Amniotic epithelial cell (primary cell): ENCODE results near the gene NPTXR.
A peak's percentile ranks its signal among the peaks of the same experiment; 100 is the strongest.
"Not testable (repeated sequence)": the region's sequence is repeated elsewhere in the genome, so short reads cannot be mapped to it uniquely, and the experiment has no call there.

ENCODE experiments used
- DNase-seq: peaks from one replicate; pipeline ENCODE4 v3.0.0-alpha.2; 2010; ENCODE audit warnings: low read depth

The NPTXR gene

DNA sequence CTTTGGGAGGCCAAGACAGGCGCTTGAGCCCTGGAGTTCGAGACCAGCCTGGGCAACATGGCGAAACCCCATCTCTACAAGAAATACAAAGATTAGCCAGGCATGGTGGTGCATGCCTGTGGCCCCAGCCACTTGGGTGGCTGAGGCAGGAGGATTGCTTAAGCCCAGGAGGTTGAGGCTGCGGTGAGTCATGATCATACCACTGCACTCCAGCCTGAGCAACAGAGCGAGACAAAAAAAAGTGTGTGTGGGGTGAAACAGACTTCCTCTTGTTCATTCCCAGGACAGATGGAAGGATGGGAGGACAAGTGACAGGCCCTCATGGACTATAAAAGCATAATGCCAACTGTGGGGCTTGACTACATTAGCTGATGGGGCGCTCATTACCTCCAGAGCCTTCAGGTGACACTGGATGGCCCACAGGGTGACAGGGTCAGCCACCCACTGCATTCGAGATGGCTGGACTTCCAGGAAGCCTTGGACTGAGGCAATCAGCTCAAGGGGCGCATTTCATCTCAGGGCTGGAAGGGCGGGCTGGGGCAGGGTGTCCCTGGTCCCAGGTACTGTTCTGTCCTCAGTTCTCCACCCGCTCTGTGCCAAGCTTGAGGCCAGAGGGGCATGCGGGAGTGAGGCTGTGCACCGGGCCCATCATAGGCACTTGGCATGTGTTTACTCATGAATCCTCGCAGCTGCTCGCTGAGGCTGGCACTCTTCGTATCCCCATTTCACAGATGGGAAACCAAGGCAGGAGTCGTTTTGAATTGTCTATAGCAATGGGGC is 12.5 kb downstream of the NPTXR start:
- peak; percentile 87 for DNase-seq

DNA sequence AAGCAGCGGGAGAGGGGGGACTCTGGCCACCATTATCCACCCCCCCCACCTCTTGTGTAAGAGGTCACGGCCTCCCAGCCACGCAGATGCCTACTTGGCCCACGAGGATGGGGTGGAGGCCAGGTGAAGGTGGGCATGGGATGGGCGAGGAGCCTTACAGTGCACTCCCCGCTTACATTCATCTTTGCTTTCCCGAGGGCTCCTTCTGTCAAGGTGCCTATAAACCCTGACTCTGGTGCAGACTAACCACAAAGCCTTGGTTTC is 13.1 kb downstream of the NPTXR start:
- no peak for DNase-seq

DNA sequence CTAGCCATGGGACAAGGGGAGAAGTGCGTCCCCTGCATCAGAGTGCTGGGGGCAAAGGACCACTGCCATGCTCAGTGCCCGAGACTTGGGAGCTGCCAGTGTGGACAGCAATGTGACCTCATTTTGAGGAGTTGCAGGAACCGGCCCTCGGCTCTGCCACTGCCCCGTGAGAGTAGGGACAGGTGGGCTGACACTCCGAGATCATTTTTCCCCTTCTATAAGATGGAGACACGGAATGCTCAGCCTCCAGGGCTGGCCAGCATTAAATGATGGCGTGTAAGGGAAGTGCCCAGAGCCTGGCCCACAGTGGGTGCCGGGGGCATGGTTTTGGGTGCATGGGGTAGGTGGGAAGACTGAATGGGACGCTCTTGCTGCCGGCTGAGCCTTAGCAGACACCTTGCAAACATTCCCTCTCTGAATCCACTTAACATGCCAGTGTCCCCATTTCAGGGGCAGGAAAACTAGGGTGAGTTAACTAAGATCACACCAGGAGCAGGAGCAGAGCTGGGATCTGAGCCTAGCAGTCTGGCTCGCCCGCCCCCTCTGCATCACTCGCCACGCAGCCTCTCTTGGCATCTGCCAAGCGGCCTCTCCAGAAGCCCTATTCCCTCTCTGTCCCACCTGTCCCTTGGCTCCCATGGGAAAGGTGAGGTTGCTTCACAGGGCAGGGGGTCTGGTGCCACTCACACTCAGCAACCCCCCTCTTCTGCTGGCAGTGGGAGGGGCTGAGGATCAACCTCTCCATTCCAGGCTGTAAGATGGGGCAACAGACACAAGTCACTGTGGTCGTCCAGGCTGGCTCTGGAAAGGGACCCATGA is 13.6 kb downstream of the NPTXR start:
- no peak for DNase-seq

DNA sequence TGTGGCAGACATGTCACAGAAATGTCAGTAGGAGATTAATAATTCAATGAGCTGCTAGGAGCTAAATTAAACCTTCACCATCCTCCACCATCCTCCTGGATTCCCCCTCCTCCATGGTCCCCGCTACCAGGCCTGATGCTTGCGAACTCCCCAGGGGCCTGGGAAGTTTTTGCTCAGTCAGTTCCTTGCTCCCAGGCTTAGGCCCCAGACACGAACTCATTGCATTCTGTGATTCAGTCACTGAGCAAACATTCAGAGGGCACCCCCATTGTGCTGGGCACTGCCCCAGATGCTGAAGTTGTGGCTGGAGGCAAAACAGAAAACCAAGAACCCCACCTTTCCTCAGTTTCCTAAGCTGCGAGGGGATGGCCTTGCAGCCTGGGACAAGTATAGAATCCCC is 14.3 kb downstream of the NPTXR start:
- no peak for DNase-seq

DNA sequence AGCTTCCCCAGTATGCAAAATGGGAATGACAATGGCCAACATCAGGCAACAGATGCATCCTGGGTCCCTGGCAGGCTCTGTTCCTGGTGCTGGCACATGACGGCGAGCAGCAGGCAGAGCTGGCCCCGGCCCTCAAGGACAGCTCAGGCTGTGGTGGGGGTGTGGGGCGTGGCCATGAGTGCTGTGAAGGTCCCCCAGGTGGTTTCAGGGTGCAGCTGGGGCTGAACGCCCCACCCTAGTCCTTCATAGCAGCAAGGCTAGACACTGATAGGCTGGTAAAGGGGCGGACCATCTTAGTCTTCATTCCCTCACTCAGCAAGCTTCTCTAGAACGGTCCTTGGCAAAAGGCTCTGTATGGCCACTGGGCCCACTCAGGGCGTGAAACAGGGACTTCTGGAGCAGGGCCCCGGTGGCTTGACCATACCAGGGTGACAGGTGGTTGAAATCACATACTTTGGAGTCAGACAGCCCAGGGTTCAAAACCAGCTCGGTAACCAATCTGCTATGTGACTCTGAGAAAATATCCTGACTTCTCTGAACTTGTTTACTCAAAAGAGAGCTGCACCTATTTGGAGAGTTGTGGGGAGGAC is 15.1 kb downstream of the NPTXR start:
- no peak for DNase-seq

DNA sequence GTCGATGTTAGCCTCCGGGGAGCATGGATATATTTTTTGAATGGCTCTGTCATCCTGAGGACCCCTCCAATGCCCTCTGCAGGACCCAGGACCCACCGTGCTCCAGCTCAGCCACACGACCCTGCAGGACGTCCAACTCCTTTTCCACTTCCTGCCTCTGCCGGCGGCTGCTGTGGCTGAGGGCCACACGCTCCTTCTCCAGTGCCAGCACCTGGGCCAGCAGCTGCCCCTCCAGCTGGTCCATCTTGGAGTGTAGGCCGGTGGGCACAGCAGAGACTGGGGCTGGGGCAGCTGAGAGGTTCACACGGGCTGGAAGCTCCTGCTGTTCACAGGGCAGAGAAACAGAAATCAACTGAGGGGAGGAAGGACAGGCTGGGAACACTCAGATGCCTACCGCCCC is 15.6 kb downstream of the NPTXR start:
- no peak for DNase-seq

DNA sequence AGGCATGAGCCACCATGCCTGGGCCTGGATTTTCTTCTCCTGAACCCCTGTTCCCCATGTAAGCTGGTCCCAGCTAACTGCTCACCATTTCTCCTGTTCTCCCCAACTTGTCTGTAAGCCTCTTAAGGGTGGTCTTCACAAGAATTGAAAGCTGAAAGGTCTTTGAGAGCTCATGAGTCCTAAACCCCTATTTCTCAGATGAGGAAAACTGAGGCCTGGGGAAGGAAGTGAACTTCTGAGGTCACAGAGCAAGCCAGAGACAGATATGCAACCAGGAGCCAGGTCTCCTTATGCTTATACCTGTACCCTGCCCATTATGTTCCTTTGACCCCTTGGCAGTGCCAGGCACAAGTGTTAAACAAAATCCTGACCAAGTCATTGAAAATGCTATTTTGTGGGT is 16.3 kb downstream of the NPTXR start:
- DNase-seq, result no peak

DNA sequence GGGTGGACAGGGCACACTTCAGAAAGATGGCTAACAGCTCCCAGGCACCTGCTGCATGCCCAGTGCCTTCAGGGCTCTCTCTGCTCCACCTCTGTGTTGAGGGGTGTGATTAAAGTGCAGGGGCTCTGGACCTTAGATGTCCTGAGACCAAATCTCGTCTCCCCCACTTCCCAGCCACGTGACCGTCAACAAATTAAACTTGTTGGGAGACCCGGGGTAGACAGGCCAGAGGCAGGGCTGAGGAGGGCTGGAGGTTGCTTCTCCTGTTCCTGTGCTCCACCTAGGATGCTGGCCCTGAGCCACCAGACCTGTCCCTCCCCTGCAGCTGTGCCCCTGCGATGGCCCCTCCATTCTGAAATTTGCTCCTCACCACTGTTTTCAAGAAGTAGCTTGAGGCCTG is 17.0 kb downstream of the NPTXR start:
- DNase-seq, result no peak

DNA sequence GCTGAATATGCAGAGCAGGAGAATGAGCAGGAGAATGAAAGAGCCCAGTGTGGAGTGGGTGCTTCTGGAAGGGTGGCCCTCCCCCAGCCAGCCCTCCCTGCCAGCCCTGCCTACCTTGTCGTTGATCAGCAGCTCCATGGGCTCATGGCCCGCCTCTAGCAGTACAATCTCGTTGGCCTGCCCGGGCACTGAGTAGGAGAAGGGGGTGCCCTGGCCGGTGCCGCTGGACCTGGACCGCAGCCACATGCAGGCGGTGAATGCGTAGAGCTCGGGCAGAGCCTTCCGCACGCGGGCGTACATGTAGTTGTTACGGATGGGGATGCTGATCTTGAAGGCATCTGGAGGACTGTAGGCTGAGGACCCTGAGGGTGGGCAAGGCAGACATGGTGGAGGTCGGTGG is 17.4 kb downstream of the NPTXR start:
- DNase-seq, result no peak

DNA sequence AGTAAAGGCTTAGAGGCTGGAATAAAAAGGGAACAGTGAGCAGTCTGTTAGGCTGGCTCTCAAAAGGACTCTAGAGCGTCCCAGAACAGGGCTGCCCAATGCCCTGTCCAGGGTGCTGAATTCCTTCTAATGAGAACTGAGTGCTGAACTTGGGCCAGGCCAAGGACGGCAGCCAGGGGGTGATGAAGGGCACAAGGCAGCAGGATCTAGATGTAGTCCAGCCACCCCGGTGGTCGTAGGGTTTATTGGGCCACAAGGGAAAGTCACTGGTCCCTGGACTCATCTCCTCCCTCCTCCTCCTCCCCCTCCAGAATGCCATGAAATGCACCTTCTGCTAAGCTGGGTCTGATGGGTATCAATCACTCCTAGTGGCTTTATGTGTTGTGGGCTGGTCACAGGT is 19.2 kb downstream of the NPTXR start:
- peak; percentile 73 for DNase-seq

DNA sequence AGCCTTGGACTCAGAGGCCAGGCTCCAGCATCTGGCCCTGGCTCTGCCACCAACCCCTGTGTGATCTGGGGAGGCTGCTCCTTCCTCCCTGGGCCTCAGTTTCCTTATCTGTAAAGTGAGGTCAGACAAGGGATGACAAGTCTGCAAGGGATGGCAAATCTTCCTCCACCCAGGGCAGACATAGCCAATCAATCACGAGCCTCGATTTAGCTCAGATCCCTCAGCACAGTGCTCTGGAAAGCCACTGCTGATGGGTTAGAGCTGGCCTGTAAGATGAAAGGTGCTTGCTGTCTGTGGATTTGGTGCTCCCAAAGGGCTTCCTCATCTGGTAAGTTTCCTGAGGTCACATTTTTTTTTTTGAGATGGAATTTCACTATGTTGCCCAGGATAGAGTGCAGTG is 20.2 kb downstream of the NPTXR start:
- no peak for DNase-seq

DNA sequence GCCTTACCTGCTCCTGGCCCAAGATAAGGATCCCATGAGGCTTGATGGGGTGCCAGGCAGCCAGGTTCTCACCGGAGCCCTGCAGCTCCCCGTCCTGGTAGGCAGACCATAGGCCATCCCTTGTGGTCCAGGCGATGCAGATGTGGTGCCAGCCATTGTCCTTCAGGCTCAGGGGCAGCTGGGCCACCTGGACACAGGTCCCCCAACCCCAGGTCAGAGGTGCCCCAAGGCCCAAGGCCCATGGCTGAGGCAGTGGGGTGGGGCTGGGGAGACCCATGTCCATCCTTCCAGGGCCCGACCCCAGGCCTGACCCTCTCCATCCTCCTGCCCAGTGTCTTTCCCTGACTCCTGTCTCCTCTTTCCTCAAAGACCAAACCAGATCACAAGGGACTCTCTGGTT is 20.8 kb downstream of the NPTXR start:
- no peak for DNase-seq

DNA sequence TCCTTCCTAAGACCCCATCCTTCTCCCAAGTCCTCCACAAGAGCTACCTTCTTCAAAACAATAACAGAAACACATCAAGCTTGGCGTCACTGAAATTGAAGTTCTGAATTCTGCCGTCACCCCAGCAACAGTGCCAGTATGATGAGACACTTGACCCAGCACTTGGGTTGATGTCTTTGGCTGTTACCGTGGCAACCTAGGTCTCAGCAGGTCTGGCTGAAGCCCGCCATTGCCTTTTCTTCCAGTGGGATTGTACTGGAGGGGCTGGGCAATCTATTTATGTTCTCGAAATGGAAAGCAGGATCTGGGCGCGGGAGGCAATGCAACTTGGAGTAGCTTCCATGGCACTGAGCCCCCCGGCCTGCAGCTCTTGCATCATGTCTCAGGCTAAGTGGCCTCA is 23.8 kb downstream of the NPTXR start:
- no peak for DNase-seq

DNA sequence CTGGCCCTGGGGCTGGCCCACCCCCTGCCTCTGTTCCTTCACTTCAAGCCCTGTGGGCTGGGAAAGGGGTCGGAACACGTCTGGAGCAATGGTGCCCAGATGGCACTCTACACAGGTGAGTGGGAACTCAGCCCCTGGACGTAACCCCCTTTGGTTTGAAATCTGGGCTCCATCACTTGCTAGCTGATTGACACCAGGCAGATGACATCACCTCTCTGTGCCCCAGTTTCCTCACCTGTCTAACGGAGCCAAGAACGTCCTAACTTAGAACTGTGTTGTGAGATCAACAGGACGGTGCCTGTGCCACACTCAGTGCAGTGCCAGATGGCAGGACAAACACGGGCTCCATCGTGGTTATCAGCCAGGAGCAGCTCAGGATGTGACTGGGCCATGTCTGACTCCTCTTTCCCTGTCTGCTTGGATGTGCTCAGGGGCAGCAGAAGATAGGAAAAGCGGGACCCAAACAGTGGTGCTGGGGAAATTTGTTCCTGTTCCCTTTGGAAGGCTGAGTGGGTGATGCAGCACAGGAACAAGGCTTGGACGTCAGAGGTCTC is 24.4 kb downstream of the NPTXR start:
- no peak for DNase-seq

DNA sequence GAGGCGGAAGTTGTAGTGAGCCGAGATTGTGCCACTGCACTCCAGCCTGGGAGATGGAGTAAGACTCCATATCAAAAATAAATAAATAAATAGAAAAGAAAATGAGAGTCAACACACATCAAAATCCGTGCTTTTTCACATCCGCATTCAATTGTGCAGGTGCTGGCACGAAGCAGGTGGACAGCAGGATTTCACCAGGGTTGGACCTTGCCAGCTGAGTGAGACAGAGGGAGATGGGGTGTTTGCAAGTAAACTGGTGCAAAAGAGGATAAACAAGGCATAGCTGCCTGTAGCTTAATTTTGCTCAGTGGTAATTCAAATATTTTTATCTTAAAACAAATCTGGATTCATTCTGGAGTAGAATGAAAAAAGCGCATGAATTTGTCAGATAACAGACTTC is 26.6 kb downstream of the NPTXR start:
- DNase-seq, result no peak

DNA sequence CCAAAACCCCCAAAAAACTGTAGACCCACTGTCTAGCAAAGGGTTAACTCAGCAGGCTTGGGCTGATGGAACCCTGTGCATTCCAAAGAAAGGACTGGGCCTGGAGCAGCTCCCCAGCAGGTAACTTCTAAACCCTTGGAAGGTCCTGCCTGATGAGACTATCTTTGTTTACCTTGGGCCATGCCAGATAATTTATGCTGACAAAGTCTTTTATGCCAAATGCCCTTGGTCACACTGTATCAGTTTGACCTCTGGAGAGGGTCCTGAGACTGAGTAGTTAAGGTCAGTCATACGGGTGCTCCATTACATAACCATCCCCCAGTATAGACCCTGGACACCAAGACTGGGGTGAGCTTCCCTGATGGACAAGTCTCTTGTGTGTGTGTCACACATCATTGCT is 28.0 kb downstream of the NPTXR start:
- no peak for DNase-seq

DNA sequence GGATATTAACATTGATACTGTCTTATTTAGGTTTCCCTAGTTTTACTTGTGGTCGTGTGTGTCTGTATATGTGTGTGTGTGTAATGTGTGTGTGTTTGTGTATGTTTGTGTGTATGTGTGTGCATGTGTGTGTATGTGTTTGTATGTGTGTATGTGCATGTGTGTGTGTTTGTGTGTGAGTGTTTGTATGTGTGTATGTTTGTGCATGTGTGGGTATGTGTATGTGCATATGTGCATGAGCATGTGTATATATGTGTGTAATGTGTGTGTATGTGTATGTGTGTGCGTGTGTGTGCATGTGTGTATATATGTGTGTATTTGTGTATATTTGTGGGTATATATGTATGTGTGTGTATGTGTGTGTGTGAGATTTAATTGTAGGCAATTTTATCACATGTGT is 32.6 kb downstream of the NPTXR start:
- DNase-seq, result no peak

DNA sequence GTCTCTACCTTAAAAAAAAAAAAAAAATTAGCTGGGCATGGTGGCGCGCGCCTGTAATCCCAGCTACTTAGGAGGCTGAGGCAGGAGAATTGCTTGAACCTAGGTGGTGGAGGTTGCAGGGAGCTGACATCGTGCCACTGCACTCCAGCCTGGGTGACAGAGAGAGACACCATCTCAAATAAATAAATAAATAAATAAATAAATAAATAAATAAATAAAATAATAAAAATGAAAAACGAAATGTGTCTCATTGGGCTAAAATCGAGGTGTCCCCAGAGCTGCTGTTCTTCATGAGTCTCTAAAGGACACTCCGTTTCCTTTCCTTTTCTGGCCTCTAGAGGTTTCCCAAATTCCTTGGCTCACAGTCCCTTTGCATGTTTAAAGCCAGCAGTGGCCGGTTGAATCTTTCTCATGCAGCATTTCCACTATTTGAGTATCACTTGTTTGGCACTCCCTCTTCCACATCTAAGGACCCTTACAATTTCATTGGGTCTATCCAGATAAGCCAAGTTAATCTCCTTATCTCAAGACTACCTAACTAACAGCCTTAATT is 38.7 kb downstream of the NPTXR start:
- not testable (repeated sequence) for DNase-seq

DNA sequence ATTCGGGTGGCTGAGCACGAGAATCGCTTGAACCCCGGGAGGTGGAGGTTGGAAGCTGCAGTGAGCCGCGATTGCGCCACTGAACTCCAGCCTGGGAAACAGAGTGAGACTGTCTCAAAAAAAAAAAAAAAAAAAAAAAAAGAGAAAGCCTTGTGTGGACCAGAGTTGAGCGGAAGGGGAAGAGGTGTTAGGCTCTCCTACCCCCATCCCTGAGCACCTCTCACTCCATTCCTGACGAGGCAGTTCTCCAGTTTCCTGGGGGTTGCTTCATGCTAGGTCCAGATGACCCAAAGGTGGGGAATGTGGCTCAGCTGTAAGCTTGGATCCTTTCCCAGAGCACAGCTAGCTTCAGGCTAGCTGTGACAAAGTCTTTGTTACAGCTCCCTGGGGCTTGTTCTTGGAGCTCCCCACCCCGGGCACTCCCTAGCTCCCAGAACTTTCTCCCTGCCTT is 41.1 kb downstream of the NPTXR start:
- peak; percentile 90 for DNase-seq

DNA sequence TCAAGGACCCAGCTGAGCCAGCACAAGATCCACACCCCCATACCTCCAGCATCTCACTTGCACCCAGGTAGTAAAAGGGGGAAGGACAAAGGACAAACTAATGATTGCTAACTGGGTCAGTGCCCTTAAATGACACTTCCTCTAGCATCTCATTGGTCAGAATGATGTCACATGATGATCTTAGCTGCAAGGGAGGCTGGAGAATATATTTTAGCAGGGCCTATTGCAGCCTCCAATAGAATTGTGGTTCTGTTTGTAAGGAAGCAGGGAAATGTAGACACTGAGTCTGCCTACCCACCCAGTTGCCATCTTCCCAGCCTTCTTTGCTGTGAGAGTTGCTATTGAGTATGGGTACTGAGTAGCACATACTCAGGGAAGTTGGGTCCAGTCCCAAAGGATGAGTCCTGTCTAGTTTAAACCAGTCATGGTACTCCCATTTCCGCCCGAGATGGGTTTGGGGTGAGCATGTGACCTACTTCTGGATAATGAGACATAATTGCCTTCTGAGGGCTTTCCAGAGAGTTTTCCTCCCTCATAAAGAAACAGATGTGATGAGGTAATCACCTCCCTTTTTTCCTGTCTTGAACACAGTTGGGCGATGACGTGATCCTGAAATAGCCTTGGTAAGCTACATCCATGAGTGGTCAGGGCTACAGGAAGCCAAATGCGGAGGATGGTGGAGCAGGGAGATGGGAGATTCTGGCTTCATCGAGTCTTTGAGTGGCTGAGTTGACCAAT is 44.4 kb downstream of the NPTXR start:
- peak; percentile 41 for DNase-seq

DNA sequence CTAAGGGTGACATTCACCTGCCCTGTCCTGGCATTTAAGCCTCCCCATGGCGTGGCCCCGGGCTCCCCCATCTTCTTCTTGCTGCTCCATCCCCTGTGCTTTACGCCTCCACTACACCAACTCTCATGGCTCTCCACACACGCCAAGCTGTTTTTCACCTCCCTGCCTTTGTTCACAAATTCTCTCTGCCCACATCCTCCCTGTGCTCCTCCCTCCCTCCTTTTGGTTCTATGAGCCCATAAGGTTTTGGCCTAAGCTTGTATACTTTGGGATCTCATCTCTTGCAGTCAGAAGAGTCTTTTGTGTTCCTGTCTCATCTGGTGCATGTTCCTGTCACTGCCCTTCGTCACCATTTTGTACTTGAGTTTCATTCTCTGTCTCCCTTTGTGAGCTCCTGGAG is 45.3 kb downstream of the NPTXR start:
- no peak for DNase-seq
